Stimulated activated CD8-positive, alpha-beta memory T cell treated with anti-CD3 and anti-CD28 coated beads, Interleukin-7, amount 100 ng/mL, for 24 hours (primary cell): ENCODE measurements around the gene TEDC1.

Source experiments
- DNase-seq: peaks from one replicate; pipeline ENCODE4 v3.0.0-alpha.2; 2020; ENCODE audit warnings: low read depth

The TEDC1 gene

GRCh38 chr14:105497671-105498429, 6.8 kb downstream of the TEDC1 start:
- DNase-seq: no peak

GRCh38 chr14:105498430-105499255, 7.6 kb downstream of the TEDC1 start:
- DNase-seq: no peak

- DNase-seq: no peak
Measured at GRCh38 chr14:105499256-105500035, 8.4 kb downstream of the TEDC1 start.

- no peak for DNase-seq
Measured at GRCh38 chr14:105500036-105500725, 9.1 kb downstream of the TEDC1 start.

GRCh38 chr14:105500726-105501101, 9.7 kb downstream of the TEDC1 start:
- DNase-seq: no peak

- no peak for DNase-seq
Measured at GRCh38 chr14:105501504-105502291, 10.7 kb downstream of the TEDC1 start.

GRCh38 chr14:105502446-105503295, 11.6 kb downstream of the TEDC1 start:
- DNase-seq: no peak

- no peak for DNase-seq
Measured at GRCh38 chr14:105503296-105503640, 12.2 kb downstream of the TEDC1 start.

- no peak for DNase-seq
Measured at GRCh38 chr14:105503935-105504692, 13.1 kb downstream of the TEDC1 start.

GRCh38 chr14:105505101-105505500, 14.1 kb downstream of the TEDC1 start:
- DNase-seq: no peak

- no peak for DNase-seq
Measured at GRCh38 chr14:105507247-105507646, 16.2 kb downstream of the TEDC1 start.

- no peak for DNase-seq
Measured at GRCh38 chr14:105508069-105508468, 17.0 kb downstream of the TEDC1 start.

- no peak for DNase-seq
Measured at GRCh38 chr14:105508601-105509000, 17.6 kb downstream of the TEDC1 start.

GRCh38 chr14:105517096-105517495, 26.1 kb downstream of the TEDC1 start:
- DNase-seq: no peak

GRCh38 chr14:105519946-105520698, 29.1 kb downstream of the TEDC1 start:
- DNase-seq: no peak

- no peak for DNase-seq
Measured at GRCh38 chr14:105525326-105525725, 34.3 kb downstream of the TEDC1 start.

GRCh38 chr14:105525861-105526775, 35.1 kb downstream of the TEDC1 start, which contains the start of gene TMEM121:
TSS of gene TMEM121 (plus strand) at chr14:105526583. CDS start at chr14:105528835, 2,252 bp downstream.
- no peak for DNase-seq
